22Rv1 (cell line): ENCODE data around the gene IL17B.

Source experiments
- ZFX ChIP-seq: fragments of 450-650 bp; IDR thresholded peaks from 2 replicates; pipeline ENCODE4 v1.6.1; 2017; ENCODE audit warnings: antibody characterized with exemption, borderline replicate concordance
- TF ChIP-seq, protein P1 (sequence below): fragments of 450-650 bp; IDR thresholded peaks from 2 replicates; pipeline ENCODE4 v1.5.1; 2017; ENCODE audit warnings: mild to moderate bottlenecking

DNA sequence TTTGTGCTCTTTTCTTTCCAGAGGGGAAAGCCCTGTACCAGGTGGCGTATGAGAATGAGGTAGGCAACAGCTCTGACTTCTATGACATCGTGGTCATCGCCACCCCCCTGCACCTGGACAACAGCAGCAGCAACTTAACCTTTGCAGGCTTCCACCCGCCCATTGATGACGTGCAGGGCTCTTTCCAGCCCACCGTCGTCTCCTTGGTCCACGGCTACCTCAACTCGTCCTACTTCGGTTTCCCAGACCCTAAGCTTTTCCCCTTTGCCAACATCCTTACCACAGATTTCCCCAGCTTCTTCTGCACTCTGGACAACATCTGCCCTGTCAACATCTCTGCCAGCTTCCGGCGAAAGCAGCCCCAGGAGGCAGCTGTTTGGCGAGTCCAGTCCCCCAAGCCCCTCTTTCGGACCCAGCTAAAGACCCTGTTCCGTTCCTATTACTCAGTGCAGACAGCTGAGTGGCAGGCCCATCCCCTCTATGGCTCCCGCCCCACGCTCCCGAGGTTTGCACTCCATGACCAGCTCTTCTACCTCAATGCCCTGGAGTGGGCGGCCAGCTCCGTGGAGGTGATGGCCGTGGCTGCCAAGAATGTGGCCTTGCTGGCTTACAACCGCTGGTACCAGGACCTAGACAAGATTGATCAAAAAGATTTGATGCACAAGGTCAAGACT, 11.0 kb downstream of the IL17B start:
- TF ChIP-seq, protein P1, sequence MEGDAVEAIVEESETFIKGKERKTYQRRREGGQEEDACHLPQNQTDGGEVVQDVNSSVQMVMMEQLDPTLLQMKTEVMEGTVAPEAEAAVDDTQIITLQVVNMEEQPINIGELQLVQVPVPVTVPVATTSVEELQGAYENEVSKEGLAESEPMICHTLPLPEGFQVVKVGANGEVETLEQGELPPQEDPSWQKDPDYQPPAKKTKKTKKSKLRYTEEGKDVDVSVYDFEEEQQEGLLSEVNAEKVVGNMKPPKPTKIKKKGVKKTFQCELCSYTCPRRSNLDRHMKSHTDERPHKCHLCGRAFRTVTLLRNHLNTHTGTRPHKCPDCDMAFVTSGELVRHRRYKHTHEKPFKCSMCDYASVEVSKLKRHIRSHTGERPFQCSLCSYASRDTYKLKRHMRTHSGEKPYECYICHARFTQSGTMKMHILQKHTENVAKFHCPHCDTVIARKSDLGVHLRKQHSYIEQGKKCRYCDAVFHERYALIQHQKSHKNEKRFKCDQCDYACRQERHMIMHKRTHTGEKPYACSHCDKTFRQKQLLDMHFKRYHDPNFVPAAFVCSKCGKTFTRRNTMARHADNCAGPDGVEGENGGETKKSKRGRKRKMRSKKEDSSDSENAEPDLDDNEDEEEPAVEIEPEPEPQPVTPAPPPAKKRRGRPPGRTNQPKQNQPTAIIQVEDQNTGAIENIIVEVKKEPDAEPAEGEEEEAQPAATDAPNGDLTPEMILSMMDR: no peak
- no peak for TF ChIP-seq ZFX
